ENCODE measurements around the gene NKX1-1. TPM values are rescaled to one million over a fixed set of nuclear protein-coding genes. Genes with fewer than 3 reads are reported as not detected.

The NKX1-1 gene
- total and polyA plus RNA-seq, 2 of the 8 experiments (the other 6 are each of a cell fraction or from before 2014, with no cell fraction given): not detected

DNA sequence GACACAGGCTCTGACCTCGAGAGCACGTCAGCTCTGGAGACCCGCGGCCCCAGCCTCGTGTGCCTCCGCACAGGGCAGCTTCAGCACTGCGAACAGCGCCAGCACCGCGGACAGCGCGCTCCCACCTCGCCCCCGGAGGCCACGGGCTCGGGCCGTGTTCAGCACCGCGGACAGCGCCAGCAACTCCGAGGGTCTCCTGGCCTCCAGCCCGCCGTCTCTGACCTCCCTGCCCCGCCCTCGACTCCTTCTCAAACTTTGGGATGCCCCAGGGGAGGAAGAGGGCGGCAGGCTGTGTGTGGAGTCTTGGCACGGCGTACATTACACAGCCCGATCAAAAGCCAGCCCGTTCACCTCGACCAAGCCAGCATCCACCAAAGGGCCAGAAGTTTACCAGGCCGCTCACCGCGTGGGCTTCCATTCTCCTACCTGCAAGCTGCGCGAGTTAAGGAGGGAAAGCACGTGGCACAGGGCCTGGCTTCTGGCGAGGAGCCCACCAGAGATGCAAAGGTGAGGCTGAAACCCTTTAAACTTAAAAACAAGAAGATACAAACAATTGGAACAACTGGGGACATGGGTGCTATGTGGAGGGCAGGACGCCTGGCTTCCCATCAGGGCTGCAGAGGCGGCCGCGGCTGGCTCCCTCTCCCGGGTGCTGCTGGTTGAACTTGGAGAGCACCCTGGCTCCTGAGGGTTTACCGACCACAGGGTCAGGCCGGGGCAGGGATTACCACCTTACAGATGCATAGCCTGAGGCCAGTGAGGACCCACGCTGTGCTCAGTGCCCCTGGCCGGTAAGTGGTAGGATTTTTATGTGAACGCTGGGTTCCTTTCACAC lies 4.5 kb upstream of the NKX1-1 start (continued):
- TF ChIP-seq MAFK (IDR thresholded peaks at IDR 0.05; ENCODE audit: low read depth, low read length) (no peak), RAD21 (IDR thresholded peaks at IDR 0.05 in 1 of 2, conservative IDR thresholded peaks at IDR 0.05 in 1 of 2; ENCODE audit: low read depth in 2 of 2, low read length in 2 of 2) (peak; percentile 25 to 30; a peak in 3 of 4 replicates), TEAD4 (IDR thresholded peaks at IDR 0.05; ENCODE audit: low read depth, low read length) (no peak), CREB1 (IDR thresholded peaks at IDR 0.05) (peak; percentile 73), SIN3A (conservative IDR thresholded peaks at IDR 0.05 in 1 of 2, IDR thresholded peaks at IDR 0.05 in 1 of 2; ENCODE audit: low read depth in 1 of 2, low read length in 2 of 2) (peak; percentile 100), JUN (IDR thresholded peaks at IDR 0.05; ENCODE audit: low read depth, low read length) (no peak), TBP (IDR thresholded peaks at IDR 0.05; ENCODE audit: low read depth, low read length) (no peak), YY1 (IDR thresholded peaks at IDR 0.05; ENCODE audit: low read depth, low read length) (0 out of 2 replicates have a peak, but pooled peaks have one; percentile 53), SP4 (IDR thresholded peaks at IDR 0.05; ENCODE audit: low read length) (peak; percentile 72; the same call in 1 of the 2 replicates), NANOG (IDR thresholded peaks at IDR 0.05; ENCODE audit: insufficient read depth, low read depth, low read length, poor library complexity, severe bottlenecking) (no peak)
- TF ChIP-seq, protein P1, sequence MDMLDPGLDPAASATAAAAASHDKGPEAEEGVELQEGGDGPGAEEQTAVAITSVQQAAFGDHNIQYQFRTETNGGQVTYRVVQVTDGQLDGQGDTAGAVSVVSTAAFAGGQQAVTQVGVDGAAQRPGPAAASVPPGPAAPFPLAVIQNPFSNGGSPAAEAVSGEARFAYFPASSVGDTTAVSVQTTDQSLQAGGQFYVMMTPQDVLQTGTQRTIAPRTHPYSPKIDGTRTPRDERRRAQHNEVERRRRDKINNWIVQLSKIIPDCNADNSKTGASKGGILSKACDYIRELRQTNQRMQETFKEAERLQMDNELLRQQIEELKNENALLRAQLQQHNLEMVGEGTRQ (IDR thresholded peaks at IDR 0.05; ENCODE audit: low read length): no peak

Measured in H1 (cell line).